T-helper 22 cell (primary cell): ENCODE data around the gene PRR29.
A peak's percentile ranks its signal among the peaks of the same experiment; 100 is the strongest.

ENCODE experiments used
- DNase-seq: peaks from one replicate; pipeline ENCODE4 v3.0.0-alpha.2; 2020; ENCODE audit warnings: low read depth

Gene PRR29

GRCh38 chr17:64042700-64043485 is 44.7 kb downstream of the PRR29 start:
- DNase-seq, result no peak

DNA sequence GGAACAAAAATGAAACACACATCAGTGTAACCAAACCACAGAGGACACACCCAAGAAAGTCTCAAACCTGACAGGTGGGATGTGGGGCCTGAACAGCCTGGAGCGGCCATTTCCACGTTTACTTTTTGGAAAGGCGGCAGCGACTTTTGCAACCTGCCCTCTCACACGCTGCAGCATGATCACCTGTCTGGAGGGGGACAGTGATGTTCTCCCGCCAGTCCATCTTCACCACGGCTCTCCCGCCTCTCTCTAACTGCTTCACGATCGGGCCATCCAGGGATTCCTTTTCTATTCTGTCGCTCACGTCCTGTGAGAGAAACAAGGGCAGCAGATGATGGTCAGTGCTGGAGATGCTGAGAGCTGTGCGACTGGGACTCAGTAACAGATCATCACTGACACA is 47.0 kb downstream of the PRR29 start:
- DNase-seq, result no peak

DNA sequence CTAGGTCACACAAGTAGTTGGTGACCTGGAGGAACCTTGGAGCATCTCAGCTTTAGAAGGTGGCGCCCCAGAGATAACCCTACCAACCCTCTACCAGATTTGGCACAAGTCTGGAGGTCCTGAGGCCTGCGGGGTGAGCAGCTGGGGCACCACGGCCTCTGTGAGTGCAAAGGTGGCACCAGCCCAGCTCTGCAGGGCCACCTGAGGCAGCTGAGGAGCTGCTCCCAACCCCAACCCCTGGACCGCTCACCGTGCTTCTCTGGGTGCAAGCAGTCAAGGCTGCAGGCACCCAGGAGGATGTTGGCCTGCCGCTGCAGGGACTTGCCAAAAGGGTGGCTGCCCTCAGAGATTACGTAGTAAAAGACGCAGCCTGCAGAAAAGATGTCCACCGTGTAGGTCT is 50.7 kb downstream of the PRR29 start:
- no peak for DNase-seq

DNA sequence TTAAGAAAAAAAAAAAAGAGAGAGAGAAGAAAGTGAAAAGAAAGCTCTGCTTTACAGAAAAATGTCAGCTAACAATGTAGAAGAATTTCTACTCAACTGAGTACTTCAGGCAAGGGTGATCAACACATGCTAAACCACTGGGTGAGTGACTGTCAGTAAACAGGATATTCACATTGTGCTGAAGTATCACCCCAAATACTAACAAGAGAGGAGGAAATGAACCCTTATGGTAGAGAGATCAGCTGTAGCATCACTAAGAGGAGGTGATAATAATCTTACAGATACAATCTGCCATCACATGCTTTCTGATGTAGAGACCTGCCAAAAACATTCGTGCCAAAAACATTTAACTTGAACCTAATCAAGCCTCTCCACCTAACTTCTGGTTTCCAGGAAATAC is 53.0 kb downstream of the PRR29 start:
- peak; percentile 28 for DNase-seq

DNA sequence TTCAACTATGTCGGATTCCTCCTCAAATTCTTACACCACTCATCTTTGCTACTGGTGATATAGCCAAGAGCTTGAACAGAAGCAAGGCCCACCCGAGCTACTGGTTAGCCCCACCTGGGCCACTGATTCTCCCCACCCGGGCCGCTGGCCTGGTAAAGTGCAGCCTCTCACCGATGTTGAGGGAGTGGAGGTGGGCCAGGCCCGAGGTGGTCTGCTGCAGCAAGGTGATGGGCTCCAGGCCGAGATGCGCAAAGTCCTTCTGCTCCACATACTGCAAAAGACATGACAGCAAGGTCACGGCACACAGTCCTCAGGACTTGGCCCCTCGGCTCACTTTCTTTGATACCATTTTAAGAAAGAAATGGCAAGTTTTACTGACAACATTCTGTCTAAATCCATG is 55.0 kb downstream of the PRR29 start:
- DNase-seq, result no peak
